Measurements from ENCODE around the gene ST13.
"Not testable (repeated sequence)": the region's sequence is repeated elsewhere in the genome, so short reads cannot be mapped to it uniquely, and the experiment has no call there.

The ST13 gene

DNA sequence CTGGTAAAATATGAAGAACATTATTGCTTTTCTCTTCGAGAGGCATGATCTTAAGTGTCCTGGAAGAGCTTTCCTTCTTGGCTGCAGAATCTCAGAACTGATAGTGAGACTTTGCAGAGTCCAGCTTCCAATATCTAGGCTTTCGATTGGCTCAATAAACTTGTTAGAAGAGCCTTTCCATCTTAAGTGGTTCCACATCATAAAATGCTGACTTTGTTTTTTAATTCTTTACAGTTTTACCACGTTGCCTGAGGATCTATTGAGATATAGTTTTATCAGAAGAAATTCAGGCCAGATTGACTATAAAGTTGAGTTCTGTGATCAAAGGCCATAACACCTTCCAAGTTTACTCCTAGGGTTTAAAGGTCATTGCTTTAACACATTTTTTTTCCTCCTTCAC, 21.0 kb upstream of the ST13 start:
- no peak overlapping the region for H3K27ac ChIP-seq

DNA sequence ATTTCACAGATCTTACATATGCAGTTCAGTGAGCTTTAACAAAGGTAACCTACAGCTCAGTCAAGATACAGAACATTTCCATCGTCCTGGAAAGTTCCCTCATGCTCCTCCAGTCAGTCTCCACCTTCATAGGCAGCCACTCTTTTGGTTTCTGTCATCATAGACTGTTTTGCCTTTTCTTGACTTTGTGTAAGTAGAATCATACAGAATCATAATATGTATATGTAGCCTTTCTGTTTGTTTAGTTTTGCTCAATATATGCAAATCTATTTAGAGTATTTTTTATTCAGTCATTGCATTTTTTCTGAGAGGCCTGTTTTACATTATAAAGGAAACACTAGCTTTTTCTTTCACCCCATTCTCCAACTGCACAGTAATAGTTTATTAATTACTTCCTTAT, 20.5 kb upstream of the ST13 start:
- TF ChIP-seq, protein P1, sequence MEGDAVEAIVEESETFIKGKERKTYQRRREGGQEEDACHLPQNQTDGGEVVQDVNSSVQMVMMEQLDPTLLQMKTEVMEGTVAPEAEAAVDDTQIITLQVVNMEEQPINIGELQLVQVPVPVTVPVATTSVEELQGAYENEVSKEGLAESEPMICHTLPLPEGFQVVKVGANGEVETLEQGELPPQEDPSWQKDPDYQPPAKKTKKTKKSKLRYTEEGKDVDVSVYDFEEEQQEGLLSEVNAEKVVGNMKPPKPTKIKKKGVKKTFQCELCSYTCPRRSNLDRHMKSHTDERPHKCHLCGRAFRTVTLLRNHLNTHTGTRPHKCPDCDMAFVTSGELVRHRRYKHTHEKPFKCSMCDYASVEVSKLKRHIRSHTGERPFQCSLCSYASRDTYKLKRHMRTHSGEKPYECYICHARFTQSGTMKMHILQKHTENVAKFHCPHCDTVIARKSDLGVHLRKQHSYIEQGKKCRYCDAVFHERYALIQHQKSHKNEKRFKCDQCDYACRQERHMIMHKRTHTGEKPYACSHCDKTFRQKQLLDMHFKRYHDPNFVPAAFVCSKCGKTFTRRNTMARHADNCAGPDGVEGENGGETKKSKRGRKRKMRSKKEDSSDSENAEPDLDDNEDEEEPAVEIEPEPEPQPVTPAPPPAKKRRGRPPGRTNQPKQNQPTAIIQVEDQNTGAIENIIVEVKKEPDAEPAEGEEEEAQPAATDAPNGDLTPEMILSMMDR (conservative IDR thresholded peaks at IDR 0.05) = no peak
- H3K27ac ChIP-seq = no peak overlapping the region

More for the DNA sequence above, 21.0 kb upstream of the ST13 start:
- TF ChIP-seq, protein P1 (conservative IDR thresholded peaks at IDR 0.05) = no peak

DNA sequence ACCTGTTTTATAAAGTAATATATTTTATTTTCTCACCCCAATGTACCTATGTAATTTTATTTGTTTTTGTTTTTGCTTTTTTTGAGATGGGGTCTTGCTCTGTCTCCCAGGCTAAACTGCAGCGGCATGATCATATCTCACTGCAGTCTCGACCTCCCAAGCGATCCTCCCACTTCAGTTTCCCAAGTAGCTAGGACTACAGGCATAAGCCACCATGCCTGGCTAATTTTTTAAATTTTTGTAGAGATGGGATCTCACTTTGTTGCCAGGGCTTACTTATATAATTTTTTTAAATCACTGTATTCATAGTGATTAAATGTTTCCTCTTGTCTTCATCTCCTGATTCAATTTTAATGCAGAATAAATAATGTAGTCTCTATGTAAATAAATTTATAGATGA, 18.7 kb upstream of the ST13 start:
- no peak overlapping the region for H3K27ac ChIP-seq

DNA sequence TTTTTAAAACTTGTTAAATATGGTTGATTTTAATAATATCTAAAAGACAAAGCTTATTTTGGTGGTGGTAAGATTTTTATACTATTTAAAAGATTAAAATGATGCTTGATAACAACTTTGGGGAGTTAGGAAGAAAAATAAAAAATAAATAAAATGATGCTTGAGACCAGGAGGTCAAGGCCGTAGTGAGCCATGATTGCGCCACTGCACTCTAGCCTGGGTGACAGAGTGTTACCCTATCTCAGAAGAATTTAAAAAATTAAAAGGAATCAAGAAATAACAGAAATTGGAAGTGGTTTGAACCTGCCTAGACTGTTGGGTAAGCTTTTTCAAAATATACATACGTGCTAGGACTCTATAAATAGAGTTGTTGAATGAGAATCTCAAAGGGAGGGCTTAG, 17.6 kb upstream of the ST13 start:
- H3K27ac ChIP-seq = no peak overlapping the region
- TF ChIP-seq, protein P1 (conservative IDR thresholded peaks at IDR 0.05) = no peak

More for the DNA sequence above, 18.7 kb upstream of the ST13 start:
- TF ChIP-seq, protein P1 (conservative IDR thresholded peaks at IDR 0.05) = no peak

DNA sequence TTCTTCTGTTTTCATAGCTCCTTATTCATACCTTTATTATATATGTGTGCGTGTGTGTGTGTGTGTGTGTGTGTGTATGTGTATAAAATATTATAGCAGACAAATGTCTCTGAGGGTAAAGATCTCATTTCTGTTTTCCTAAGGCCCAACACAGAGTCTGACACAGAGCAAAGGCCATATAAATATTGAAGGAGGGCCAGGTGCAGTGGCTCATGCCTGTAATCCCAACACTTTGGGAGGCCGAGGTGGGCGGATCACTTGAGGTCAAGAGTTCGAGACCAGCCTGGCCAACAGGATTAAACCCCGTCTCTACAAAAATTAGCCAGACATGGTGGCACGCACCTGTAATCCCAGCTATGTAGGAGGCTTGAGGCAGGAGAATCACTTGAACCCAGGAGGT, 11.9 kb upstream of the ST13 start:
- not testable (repeated sequence) for H3K27ac ChIP-seq

DNA sequence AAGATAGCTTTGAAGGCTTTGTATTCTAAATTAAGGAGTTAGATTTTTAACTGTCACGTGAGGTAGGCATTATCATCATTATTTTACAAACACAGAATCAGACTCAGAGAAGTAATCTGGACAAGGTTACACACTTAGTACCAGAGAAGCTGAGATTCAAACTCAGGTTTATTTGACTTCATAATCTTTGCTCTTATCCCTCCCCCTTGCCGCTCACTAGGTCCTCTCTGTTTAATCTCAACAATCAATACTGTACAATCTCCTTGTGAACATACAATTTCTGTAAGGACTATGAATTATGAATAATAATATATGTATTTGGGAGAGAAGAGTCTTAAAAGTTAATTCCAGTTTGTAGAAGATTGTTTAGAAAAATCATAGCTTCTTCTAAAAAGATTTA, 10.7 kb upstream of the ST13 start:
- no peak overlapping the region for H3K27ac ChIP-seq
- TF ChIP-seq, protein P1 (conservative IDR thresholded peaks at IDR 0.05) = no peak

DNA sequence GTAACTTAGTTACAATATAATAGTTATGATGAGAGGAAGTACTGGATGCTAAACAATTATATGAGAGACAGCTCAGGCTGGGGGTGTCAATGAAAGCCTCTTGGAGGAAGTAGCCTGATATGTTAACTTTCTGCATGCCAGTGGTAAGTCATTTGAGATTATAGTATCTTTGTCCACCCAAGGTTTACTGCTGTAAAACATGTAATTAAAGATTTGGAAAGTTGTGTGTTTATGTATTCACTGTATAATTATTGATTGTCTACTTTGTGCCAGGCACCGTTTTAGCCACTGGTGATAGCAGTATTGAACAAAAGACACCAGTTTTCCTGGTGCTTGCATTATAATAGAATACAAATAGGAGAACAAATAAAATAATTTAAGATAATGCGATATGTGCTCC, 6.1 kb upstream of the ST13 start:
- TF ChIP-seq, protein P1 (conservative IDR thresholded peaks at IDR 0.05) = no peak
- H3K27ac ChIP-seq = no peak overlapping the region

DNA sequence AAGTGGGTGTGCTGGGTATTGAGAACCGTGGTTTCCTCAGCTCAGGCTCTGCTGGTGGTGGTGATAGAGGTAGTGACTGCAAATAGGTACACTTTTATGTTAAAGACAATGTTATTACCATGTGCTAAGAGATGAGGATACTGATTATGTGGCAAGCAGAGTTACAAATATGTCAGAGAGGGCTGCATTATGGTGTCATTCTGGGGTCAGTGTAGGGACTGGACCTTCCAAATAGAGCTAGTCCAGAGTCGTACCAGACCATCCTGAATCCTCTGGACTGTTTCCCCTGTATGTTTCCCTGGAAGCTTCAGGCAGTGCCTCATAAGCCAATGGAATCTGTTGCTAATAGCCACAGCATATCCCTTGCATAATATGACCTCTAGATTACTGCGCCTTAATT, 5.6 kb upstream of the ST13 start, which contains the start of gene DNAJB7:
Gene DNAJB7 (minus strand): TSS at position 101 of the 400 bp plus-strand sequence. CDS start 119 bp downstream, outside the sequence.
- TF ChIP-seq, protein P1 (conservative IDR thresholded peaks at IDR 0.05) = no peak
- H3K27ac ChIP-seq = no peak within 1 kb of the TSS

Measured in VCaP (cell line).